H1 (cell line): ENCODE results near the gene PRR33. TPM values are rescaled to one million over a fixed set of nuclear protein-coding genes. Genes with fewer than 3 reads are reported as not detected.

Source experiments
- CBX5 ChIP-seq: fragments of 300-800, 300-1000 bp; sonication (generic); IDR thresholded peaks from 2 replicates; pipeline ENCODE4 v1.7.1; 2016; ENCODE audit warnings: antibody characterized with exemption, low read length, low read depth
- CBX8 ChIP-seq: fragments of 300-800, 300-1000 bp; sonication (generic); IDR thresholded peaks from 2 replicates; pipeline ENCODE4 v1.7.1; 2016; ENCODE audit warnings: low read depth, low read length, borderline replicate concordance
- CHD2 ChIP-seq: IDR thresholded peaks from 2 replicates; pipeline ENCODE4 v1.6.1; 2012; ENCODE audit warnings: low read length, improper control_type of control experiment
- TCF12 ChIP-seq: IDR thresholded peaks from 2 replicates; pipeline ENCODE4 v1.6.1; 2011; ENCODE audit warnings: low read depth, mild to moderate bottlenecking, low read length
- polyA plus RNA-seq, 7 experiments: library from polyadenylated mRNA; depleted of rRNA in 3 of 7; stranded (reverse) in 5 of 7; unstranded in 2 of 7; fragments of >200 nt in 5 of 7; fragments of 200-250 nt in 2 of 7; gene quantifications; 1 replicate in 5 of 7; 2 replicates in 1 of 7; 4 replicates in 1 of 7; pipeline versions ENCODE4 v1.2.1 to v1.2.3, GENCODE V29; 2011 to 2013; ENCODE audit warnings: missing spikeins in 2 of 7, mixed read lengths in 2 of 7
- total RNA-seq: library from RNA; stranded (reverse); fragmentation: NEBNext Ultra II Directional; extraction: Animal tissue kit (Norgen Biotek cat#: 25700); gene quantifications from 2 replicates; pipeline ENCODE4 v1.2.1, GENCODE V29; 2021
- TF ChIP-seq, protein P1 (sequence below): IDR thresholded peaks from 2 replicates; pipeline ENCODE4 v1.6.1; 2012; ENCODE audit warnings: low read length, inconsistent platforms

Gene PRR33
- total and polyA plus RNA-seq, 2 of the 8 experiments (the other 6 are each of a cell fraction or from before 2014, with no cell fraction given), result 0.02 TPM; not detected in 1

DNA sequence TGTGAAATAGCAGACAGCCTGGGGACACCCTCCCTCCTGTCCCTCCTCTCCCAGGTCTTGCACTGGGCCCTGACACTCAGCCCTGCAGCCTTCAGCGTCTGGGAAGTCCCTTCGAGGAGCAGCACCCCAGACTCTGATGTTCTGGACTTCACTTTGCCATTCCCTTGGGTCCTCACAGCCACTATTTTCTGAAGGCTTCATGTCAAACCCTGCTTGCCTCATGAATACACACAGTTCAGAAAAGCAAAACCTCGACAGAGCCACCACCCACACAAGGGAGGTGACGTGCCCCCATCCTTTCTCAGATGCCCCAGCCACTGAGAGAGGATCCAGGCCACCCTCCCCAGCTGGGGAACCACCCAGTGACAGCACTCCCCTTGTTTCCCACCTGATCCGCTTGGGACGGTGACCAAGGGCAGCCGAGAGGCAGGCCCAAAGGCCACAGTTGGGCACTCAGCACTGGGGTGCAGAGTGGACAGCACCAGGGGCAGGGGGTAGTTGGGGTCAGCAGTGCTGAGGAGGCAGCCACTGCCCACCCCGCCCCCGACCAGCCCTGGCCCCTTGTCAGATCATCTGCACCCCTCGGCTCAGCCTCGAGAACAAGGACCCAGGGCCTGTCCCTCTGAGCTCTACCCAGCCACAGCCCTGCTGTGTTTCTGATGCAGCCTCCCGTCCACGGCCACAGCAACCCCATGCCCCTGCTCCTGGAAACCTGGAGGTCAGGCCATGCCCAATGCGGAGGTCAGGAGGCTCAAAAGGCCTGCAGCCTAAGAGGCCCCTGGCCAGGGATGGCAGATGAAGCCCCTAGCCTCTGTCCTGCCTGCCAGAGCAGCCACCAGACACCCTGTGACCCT is 24.7 kb upstream of the PRR33 start (continued):
- no peak for TF ChIP-seq CHD2
- no peak for TF ChIP-seq TCF12
- TF ChIP-seq, protein P1, sequence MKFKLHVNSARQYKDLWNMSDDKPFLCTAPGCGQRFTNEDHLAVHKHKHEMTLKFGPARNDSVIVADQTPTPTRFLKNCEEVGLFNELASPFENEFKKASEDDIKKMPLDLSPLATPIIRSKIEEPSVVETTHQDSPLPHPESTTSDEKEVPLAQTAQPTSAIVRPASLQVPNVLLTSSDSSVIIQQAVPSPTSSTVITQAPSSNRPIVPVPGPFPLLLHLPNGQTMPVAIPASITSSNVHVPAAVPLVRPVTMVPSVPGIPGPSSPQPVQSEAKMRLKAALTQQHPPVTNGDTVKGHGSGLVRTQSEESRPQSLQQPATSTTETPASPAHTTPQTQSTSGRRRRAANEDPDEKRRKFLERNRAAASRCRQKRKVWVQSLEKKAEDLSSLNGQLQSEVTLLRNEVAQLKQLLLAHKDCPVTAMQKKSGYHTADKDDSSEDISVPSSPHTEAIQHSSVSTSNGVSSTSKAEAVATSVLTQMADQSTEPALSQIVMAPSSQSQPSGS, result no peak
- no peak for TF ChIP-seq CBX8
- TF ChIP-seq CBX5, result no peak
